Calu3 (cell line): ENCODE measurements around the gene HAND1. TPM values are rescaled to one million over a fixed set of nuclear protein-coding genes. Genes with fewer than 3 reads are reported as not detected.

ENCODE experiments used
- BruUV-seq: library from RNA; stranded (reverse); fragments of 400-500 nt; replicated peaks from 2 replicates; lab custom pipeline; 2021; lab: Mats Ljungman, UMichigan
- CTCF ChIA-PET: fragments of 300-600 bp; sonication (Branson Sonifier 250); formaldehyde crosslinking; loops from one replicate; lab custom pipeline; 2022; ENCODE audit warnings: antibody characterized with exemption; lab: Charles Lee
- DNase-seq: peaks from one replicate; pipeline ENCODE4 v3.0.0; 2022
- H3K27ac Mint-ChIP-seq: one replicate; pipeline ENCODE4 v1.8.0; 2022; ENCODE audit warnings: mixed read lengths; ENCODE audit not compliant: unreplicated experiment
- H3K27me3 Mint-ChIP-seq: one replicate; pipeline ENCODE4 v1.8.0; 2022; ENCODE audit warnings: mixed read lengths; ENCODE audit not compliant: unreplicated experiment
- H3K36me3 Mint-ChIP-seq: one replicate; pipeline ENCODE4 v1.8.0; 2022; ENCODE audit warnings: mild to moderate bottlenecking, moderate library complexity, mixed read lengths; ENCODE audit not compliant: insufficient read depth, unreplicated experiment
- H3K4me1 Mint-ChIP-seq: one replicate; pipeline ENCODE4 v1.8.0; 2022; ENCODE audit warnings: mild to moderate bottlenecking, low read depth, mixed read lengths; ENCODE audit not compliant: unreplicated experiment
- H3K4me3 Mint-ChIP-seq: one replicate; pipeline ENCODE4 v1.8.0; 2022; ENCODE audit warnings: mild to moderate bottlenecking, low read depth, moderate library complexity, mixed read lengths; ENCODE audit not compliant: unreplicated experiment
- H3K9me3 Mint-ChIP-seq: one replicate; pipeline ENCODE4 v1.8.0; 2022; ENCODE audit warnings: low read depth, mixed read lengths; ENCODE audit not compliant: unreplicated experiment
- intact Hi-C: fragments of 100-400 bp; cut with micrococcal nuclease; formaldehyde crosslinking; loops from one replicate; pipeline ENCODE4 v1.10.0; 2022; ENCODE audit not compliant: unreplicated experiment
- total RNA-seq: library from RNA; stranded (reverse); gene quantifications from 2 replicates; pipeline ENCODE4 v1.2.3, GENCODE V29; 2022
- TF ChIP-seq, protein P1 (sequence below): fragments of 200-600 bp; IDR thresholded peaks from one replicate; pipeline ENCODE4 v1.8.0; 2022; ENCODE audit warnings: antibody characterized with exemption; ENCODE audit not compliant: unreplicated experiment

The HAND1 gene
- total RNA-seq, 1 experiment from 2014 or later, result not detected

DNA sequence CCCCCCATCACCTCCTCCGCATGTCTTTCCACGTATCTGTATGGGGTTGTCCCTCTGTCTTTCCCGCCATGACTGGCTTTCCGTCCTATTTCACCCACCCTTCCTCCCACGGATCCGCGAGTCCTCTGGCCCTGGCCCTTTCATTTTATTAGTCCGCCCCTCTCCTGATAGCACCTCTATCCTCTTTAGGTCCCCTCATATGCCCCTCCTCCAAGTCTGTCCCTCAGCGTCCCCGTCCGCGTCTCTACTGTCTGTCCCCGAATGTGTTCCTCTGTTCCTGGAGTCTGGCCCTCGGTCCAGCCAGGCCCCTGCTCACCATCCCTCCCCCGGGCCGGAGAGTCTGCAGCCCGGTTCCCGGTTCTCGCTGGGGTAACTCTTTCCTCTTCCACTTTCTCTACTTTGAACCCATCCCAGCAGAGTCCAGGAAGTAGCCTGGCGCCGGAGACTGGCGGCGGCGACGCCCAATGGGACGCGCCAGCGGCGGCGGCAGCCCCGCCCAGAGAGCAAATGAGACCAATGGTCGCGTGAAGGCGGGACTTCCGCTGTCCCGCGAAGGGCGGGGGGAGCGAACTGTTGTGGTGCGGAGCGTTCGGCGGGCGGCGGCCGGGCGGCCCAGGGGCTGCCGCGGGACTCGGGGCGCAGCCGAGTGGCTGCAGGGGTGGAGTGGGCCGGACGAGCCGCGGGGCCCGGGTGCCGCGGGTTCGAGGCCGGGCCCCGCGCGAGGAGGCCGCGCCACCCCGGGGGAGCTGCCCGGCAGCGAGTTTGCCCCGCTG, 32.4 kb downstream of the HAND1 start, which contains the start of gene SAP30L:
SAP30L (plus strand) TSS at position 576 of the 773 bp plus-strand sequence. CDS start 608 bp downstream, outside the sequence.
- intact Hi-C loops, result no loop called here
- no TSS peak for BruUV-seq
- CTCF ChIA-PET, result interaction anchor here (0.6 to 1.2 kb wide), 2 partner anchors 373 to 395 kb away, joined by 3 to 4 read pairs; no protein-coding TSS in a partner anchor
- Mint-ChIP-seq H3K4me1 (peaks cover 6% of the 10 kb centered on the region), H3K27ac (peak within 1 kb of the TSS; percentile 27), H3K27me3 (no peaks in the 10 kb centered on the region), H3K9me3 (no peaks in the 10 kb centered on the region), H3K4me3 (peak within 1 kb of the TSS; percentile 91), H3K36me3 (peaks cover 26% of the 10 kb centered on the region)
- TF ChIP-seq, protein P1, sequence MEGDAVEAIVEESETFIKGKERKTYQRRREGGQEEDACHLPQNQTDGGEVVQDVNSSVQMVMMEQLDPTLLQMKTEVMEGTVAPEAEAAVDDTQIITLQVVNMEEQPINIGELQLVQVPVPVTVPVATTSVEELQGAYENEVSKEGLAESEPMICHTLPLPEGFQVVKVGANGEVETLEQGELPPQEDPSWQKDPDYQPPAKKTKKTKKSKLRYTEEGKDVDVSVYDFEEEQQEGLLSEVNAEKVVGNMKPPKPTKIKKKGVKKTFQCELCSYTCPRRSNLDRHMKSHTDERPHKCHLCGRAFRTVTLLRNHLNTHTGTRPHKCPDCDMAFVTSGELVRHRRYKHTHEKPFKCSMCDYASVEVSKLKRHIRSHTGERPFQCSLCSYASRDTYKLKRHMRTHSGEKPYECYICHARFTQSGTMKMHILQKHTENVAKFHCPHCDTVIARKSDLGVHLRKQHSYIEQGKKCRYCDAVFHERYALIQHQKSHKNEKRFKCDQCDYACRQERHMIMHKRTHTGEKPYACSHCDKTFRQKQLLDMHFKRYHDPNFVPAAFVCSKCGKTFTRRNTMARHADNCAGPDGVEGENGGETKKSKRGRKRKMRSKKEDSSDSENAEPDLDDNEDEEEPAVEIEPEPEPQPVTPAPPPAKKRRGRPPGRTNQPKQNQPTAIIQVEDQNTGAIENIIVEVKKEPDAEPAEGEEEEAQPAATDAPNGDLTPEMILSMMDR, result no peak
- peak; percentile 98 for DNase-seq

DNA sequence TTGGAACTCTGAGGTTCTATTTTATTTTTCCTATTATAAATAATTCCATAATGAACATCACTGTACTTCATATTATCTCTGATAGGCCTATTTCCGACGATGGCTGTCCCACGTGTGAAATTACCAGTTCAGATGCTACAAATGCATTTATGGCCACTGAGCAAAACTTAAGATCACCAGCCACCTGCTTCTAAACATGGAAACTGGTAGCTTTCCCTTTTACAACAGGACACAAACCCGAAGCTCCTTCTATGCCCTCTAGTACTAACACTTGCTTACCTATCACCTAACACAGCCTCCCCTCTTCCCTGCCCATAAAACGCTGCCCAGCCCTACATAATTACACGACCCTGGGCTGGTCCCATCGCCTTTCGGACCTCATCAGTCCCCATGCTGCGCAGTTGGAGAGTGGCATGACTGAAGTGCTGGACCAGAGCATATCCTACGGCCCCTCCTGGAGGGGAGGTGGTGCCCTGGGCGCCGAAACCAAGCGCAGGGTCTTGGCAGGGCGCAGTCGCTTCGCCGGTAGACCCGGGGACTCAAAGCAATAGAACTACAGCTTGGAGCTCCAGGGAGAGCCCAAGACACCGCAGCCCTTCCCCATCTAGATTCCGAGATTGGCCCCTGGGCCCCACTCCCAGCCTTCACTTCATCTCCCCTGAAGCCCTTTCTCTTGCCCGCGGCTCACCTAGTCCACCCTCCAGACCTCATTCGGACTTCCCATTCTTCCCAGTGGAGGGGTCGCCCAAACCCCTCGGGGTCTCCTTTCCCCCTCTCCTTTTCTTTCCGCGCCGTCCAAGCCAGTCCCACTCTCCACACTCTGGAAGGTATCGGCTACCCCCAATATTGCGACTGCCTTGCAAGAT, 33.2 kb downstream of the HAND1 start:
- H3K9me3 Mint-ChIP-seq, result no peaks in the 10 kb centered on the region
- no peaks in the 10 kb centered on the region for H3K27me3 Mint-ChIP-seq
- peak overlapping the region; percentile 91 for H3K4me3 Mint-ChIP-seq
- DNase-seq, result peak; percentile 28
- peak overlapping the region; percentile 27 for H3K27ac Mint-ChIP-seq
- BruUV-seq, result no TSS peak
- CTCF ChIA-PET, result interaction anchor here (0.6 to 0.7 kb wide), 2 partner anchors 268 to 395 kb away, joined by 3 to 4 read pairs; no protein-coding TSS in a partner anchor
- intact Hi-C loops, result no loop called here
- TF ChIP-seq, protein P1, result no peak
- peaks cover 6% of the 10 kb centered on the region for H3K4me1 Mint-ChIP-seq
- H3K36me3 Mint-ChIP-seq, result peaks cover 26% of the 10 kb centered on the region

DNA sequence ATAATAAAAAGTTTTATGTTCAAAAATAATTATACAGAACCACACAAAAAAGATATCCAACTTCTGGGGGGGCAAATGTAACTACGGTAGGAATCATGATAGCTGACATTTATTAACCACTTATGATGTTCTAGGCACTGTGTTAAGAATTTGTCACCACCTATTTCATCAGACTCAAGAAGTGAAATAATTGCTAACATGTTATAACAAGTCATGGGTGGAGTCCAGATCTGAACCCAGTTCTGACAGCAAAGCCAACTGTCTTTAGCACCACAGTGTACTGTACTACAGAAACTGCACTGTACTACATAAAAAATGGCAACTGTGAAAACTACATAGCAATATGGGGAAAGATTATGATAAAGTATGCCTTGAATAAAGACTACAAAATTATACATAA, 35.2 kb downstream of the HAND1 start:
- CTCF ChIA-PET, result no interaction called here
- no peak for DNase-seq
- intact Hi-C loops, result no loop called here
- no peak overlapping the region for H3K4me3 Mint-ChIP-seq
- BruUV-seq, result no TSS peak
- no peak overlapping the region for H3K27ac Mint-ChIP-seq
- H3K27me3 Mint-ChIP-seq, result no peaks in the 10 kb centered on the region
- TF ChIP-seq, protein P1, result no peak
- peaks cover 30% of the 10 kb centered on the region for H3K36me3 Mint-ChIP-seq
- H3K9me3 Mint-ChIP-seq, result no peaks in the 10 kb centered on the region
- peaks cover 6% of the 10 kb centered on the region for H3K4me1 Mint-ChIP-seq

DNA sequence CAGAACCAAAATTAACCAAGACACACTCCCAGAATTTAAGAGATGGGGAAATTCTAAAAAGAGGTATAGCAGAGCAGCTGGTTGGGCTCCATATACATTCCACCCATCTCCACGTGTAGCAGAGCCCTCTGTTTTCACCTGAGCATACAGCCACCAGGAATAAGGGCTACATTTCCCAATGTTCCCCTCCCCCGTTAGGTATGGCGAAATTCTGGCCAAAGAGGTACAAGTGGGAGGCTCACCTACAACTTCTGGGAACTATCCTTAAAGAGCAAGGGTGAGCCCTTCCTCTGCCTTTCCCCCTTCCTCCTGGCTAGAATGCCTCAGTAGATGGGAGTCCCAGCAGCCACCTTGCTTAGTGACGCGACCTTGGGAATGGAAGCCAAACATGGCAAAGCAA, 37.5 kb downstream of the HAND1 start:
- Mint-ChIP-seq H3K4me3 (no peak overlapping the region), H3K4me1 (no peaks in the 10 kb centered on the region), H3K36me3 (peaks cover 20% of the 10 kb centered on the region), H3K27ac (no peak overlapping the region), H3K9me3 (no peaks in the 10 kb centered on the region), H3K27me3 (no peaks in the 10 kb centered on the region)
- BruUV-seq, result no TSS peak
- intact Hi-C loops, result no loop called here
- TF ChIP-seq, protein P1, result no peak
- CTCF ChIA-PET, result no interaction called here
- no peak for DNase-seq
